ENCODE measurements around the gene PTAFR. TPM values are rescaled to one million over a fixed set of nuclear protein-coding genes. Genes with fewer than 3 reads are reported as not detected.

PTAFR gene
- total RNA-seq, 1 donor from 2014 or later, result 52.8 TPM

GRCh38 chr1:28126212-28126611 lies 50.3 kb downstream of the PTAFR start:
- Histone ChIP-seq H3K36me3 (no peaks in the 10 kb centered on the region), H3K27me3 (ENCODE audit: low read depth) (no peaks in the 10 kb centered on the region), H3K9me3 (no peaks in the 10 kb centered on the region), H3K27ac (peak overlapping the region; percentile 72), H3K4me3 (peak overlapping the region; percentile 23), H3K4me1 (peaks cover 9% of the 10 kb centered on the region)
- ATAC-seq (no peak), DNase-seq (no peak)
- TF ChIP-seq CTCF (IDR thresholded peaks at IDR 0.05), result no peak
- intact Hi-C loops (cut with DNase I), result no loop called here

DNA sequence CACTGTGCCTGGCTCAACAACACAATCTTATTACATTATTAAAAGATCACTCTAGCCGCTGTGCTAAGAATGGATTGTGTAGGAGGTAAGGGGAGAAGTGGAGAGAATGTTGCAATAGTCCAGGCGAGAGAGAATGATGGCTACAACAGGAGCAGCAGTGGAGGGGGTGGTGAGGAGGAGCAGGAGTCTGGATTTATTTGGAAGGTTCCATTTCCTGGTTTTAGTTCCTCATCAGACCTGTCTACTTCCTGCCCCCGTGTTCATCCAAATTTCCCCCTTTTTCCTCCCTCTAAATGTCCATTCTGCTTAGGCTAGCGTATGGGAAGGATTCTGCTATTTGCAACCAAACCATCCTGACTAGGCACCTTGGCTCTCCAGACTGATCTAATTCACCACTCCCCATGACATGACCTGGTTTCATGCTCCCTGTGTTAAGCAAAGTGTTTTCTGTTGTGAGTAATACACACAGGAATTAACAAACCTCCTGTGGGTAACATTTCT lies 53.0 kb downstream of the PTAFR start:
- Histone ChIP-seq H3K27ac (peak overlapping the region; percentile 46), H3K4me3 (no peak overlapping the region)
- peak; percentile 75 to 77 for ATAC-seq

GRCh38 chr1:28122183-28122582 lies 54.3 kb downstream of the PTAFR start:
- H3K36me3 ChIP-seq, result no peaks in the 10 kb centered on the region
- H3K27me3 ChIP-seq (ENCODE audit: low read depth), result no peaks in the 10 kb centered on the region
- H3K9me3 ChIP-seq, result no peaks in the 10 kb centered on the region
- TF ChIP-seq CTCF (IDR thresholded peaks at IDR 0.05), result no peak
- no peak overlapping the region for H3K4me3 ChIP-seq
- H3K27ac ChIP-seq, result no peak overlapping the region
- H3K4me1 ChIP-seq, result no peaks in the 10 kb centered on the region
- DNase-seq (no peak), ATAC-seq (no peak)
- intact Hi-C loops (cut with DNase I), result no loop called here

More for the DNA sequence above, 53.0 kb downstream of the PTAFR start:
- H3K9me3 ChIP-seq, result no peaks in the 10 kb centered on the region
- H3K36me3 ChIP-seq, result no peaks in the 10 kb centered on the region
- H3K27me3 ChIP-seq (ENCODE audit: low read depth), result no peaks in the 10 kb centered on the region
- DNase-seq, result peak; percentile 48
- H3K4me1 ChIP-seq, result peaks cover 8% of the 10 kb centered on the region
- TF ChIP-seq CTCF (IDR thresholded peaks at IDR 0.05), result no peak
- intact Hi-C loops (cut with DNase I), result no loop called here

DNA sequence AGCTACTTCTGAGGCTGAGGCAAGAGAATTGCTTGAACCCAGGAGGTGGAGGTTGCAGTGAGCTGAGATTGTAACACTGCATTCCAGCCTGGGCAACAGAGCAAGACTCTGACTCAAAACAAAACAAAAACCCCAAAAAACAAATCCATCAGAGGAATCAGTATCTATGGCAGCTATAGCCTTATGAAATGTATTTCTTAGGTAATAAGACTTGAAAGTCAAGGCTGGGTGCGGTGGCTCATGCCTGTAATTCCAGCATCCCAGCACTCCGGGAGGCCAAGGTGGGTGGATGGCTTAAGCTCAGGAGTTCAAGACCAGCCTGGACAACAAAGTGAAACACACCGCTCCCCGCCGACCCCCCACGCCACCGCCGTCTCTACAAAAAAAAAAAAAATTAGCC lies 56.9 kb downstream of the PTAFR start:
- intact Hi-C loops (cut with DNase I), result no loop called here
- ATAC-seq (no peak), DNase-seq (no peak)

DNA sequence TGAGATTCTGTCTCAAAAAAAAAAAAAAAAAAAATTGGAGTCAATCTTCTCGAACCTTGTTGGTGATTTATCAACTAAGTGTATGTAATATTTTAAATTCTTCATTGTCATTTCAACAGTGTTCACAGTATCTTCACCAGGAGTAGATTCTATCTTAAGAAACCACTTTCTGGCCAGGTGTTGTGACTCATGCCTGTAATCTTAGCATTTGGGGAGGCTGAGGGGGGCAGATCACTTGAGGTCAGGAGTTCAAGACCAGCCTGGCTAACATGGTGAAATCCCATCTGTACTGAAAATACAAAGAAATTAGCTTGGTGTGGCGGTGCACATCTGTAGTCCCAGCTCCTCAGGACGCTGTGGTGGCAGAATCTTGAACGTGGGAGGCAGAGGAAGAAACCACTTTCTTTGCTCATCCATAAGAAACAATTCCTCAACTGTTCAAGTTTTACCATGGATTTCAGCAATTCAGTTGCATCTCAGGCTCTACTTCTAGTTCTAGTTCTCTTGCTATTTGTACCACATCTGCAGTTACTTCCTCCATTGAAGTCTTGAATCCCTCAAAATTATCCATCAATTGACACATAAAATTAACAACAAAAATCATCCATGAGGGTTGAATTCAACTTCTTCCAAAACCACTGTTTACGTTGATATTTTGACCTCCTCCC lies 57.7 kb downstream of the PTAFR start:
- TF ChIP-seq CTCF (IDR thresholded peaks at IDR 0.05), result no peak
- intact Hi-C loops (cut with DNase I), result no loop called here

More for the DNA sequence above, 56.9 kb downstream of the PTAFR start:
- Histone ChIP-seq H3K36me3 (no peaks in the 10 kb centered on the region), H3K27ac (no peak overlapping the region), H3K27me3 (ENCODE audit: low read depth) (no peaks in the 10 kb centered on the region), H3K4me1 (no peaks in the 10 kb centered on the region), H3K4me3 (no peak overlapping the region), H3K9me3 (no peaks in the 10 kb centered on the region)
- no peak for TF ChIP-seq CTCF (IDR thresholded peaks at IDR 0.05)

More for the DNA sequence above, 57.7 kb downstream of the PTAFR start:
- H3K36me3 ChIP-seq, result no peaks in the 10 kb centered on the region
- H3K27me3 ChIP-seq (ENCODE audit: low read depth), result no peaks in the 10 kb centered on the region
- H3K27ac ChIP-seq, result no peak overlapping the region
- no peaks in the 10 kb centered on the region for H3K4me1 ChIP-seq
- ATAC-seq, result no peak
- no peak overlapping the region for H3K4me3 ChIP-seq
- no peak for DNase-seq
- H3K9me3 ChIP-seq, result no peaks in the 10 kb centered on the region
